ENCODE results near the gene TNRC18.

GRCh38 chr7:5349005-5349380 is 74.6 kb downstream of the TNRC18 start:
- TF ChIP-seq EZH2 (IDR thresholded peaks at IDR 0.05): no peak
- TF ChIP-seq POLR2AphosphoS5 (IDR thresholded peaks at IDR 0.05; ENCODE audit: borderline replicate concordance, low read depth, low read length): no peak

Data from SK-N-MC (cell line).